GM12878 (cell line): ENCODE measurements around the gene GORASP2. TPM values are rescaled to one million over a fixed set of nuclear protein-coding genes. Genes with fewer than 3 reads are reported as not detected.

Experiments used
- ATAC-seq: fragments of 200-7000 bp; cut with Tn5 transposase; 3 replicates; pipeline ENCODE4 v1.9.1; 2020; ENCODE audit warnings: mild to moderate bottlenecking, moderate library complexity
- BruUV-seq: library from RNA; stranded (reverse); fragments of 400-500 nt; replicated peaks from 2 replicates; lab custom pipeline; 2021; lab: Mats Ljungman, UMichigan
- CTCF ChIA-PET: fragments of 300-600 bp; sonication (Branson Sonifier 250); formaldehyde crosslinking; extraction: SDS; loops from one replicate; lab custom pipeline; 2021; ENCODE audit warnings: inconsistent platforms; lab: Yijun Ruan, JAX
- POLR2A ChIA-PET: fragments of 350-600 bp; formaldehyde crosslinking; extraction: SDS; loops from one replicate; lab custom pipeline; 2021; ENCODE audit warnings: inconsistent platforms; lab: Charles Lee
- RAD21 ChIA-PET: fragments of 300-600 bp; sonication (Branson Sonifier 250); formaldehyde crosslinking; loops from one replicate; lab custom pipeline; 2023; ENCODE audit warnings: antibody characterized with exemption; ENCODE audit not compliant: unreplicated experiment; lab: Charles Lee
- SMC1A ChIA-PET: fragments of 300-600 bp; sonication (Branson Sonifier 250); formaldehyde crosslinking; loops from one replicate; lab custom pipeline; 2023; ENCODE audit not compliant: unreplicated experiment, uncharacterized antibody; lab: Charles Lee
- DNase-seq: peaks from one replicate; pipeline ENCODE4 v3.0.0-alpha.2; 2011; ENCODE audit warnings: low read depth, low spot score
- FAIRE-seq: peaks from 3 replicates; lab custom pipeline; 2011; peaks lifted over from hg19 to GRCh38; lab: Jason Lieb, UNC
- H2AFZ ChIP-seq: 2 replicates; pipeline ENCODE4 v1.6.0; 2011; ENCODE audit warnings: low read depth, low read length, control low read depth; ENCODE audit not compliant: control insufficient read depth
- H3K27ac ChIP-seq: 2 replicates; pipeline ENCODE4 v1.5.1; 2011; ENCODE audit warnings: control low read depth; ENCODE audit not compliant: control insufficient read depth, insufficient read depth
- H3K27me3 ChIP-seq, 2 experiments: replicated peaks in 1 of 2; 2 replicates each; pipeline versions ENCODE4 v1.6.0 to v1.6.1; 2011; ENCODE audit warnings: low read length in 1 of 2; ENCODE audit not compliant: control insufficient read depth in 2 of 2, insufficient read depth in 2 of 2
- H3K36me3 ChIP-seq, 2 experiments: 2 replicates each; pipeline ENCODE4 v1.5.1; 2011; ENCODE audit warnings: low read length in 1 of 2; ENCODE audit not compliant: control insufficient read depth in 2 of 2, insufficient read depth in 2 of 2
- H3K4me1 ChIP-seq: 2 replicates; pipeline ENCODE4 v1.6.1; 2011; ENCODE audit warnings: mild to moderate bottlenecking, low read length, moderate library complexity, mixed read lengths; ENCODE audit not compliant: control insufficient read depth, insufficient read depth
- H3K4me2 ChIP-seq: 2 replicates; pipeline ENCODE4 v1.6.0; 2011; ENCODE audit warnings: control low read depth; ENCODE audit not compliant: control insufficient read depth, insufficient read depth
- H3K4me3 ChIP-seq: fragments of 200-600 bp; sonication (generic); 2 replicates; pipeline ENCODE4 v1.5.1; 2016
- H3K79me2 ChIP-seq: 2 replicates; pipeline ENCODE4 v1.6.0; 2011; ENCODE audit warnings: low read length; ENCODE audit not compliant: control insufficient read depth, insufficient read depth
- H3K9ac ChIP-seq: 2 replicates; pipeline ENCODE4 v1.8.0; 2011; ENCODE audit warnings: low read length, control low read depth, mixed read lengths; ENCODE audit not compliant: control insufficient read depth, insufficient read depth
- H3K9me3 ChIP-seq: replicated peaks from 3 replicates; pipeline ENCODE4 v1.5.1; 2011; ENCODE audit warnings: mild to moderate bottlenecking, low read length; ENCODE audit not compliant: control insufficient read depth, insufficient read depth
- H4K20me1 ChIP-seq: 2 replicates; pipeline ENCODE4 v1.6.0; 2011; ENCODE audit not compliant: control insufficient read depth, insufficient read depth
- CBX5 ChIP-seq: sonication (generic); IDR thresholded peaks from 2 replicates; pipeline ENCODE4 v1.6.1; 2016; ENCODE audit warnings: low read depth, moderate library complexity, mild to moderate bottlenecking, inconsistent platforms
- CEBPZ ChIP-seq: fragments of 150-350 bp; IDR thresholded peaks from 2 replicates; pipeline ENCODE4 v1.6.1; 2016; ENCODE audit warnings: low read depth, low read length
- CHD1 ChIP-seq: IDR thresholded peaks from 2 replicates; pipeline ENCODE4 v1.6.1; 2012; ENCODE audit warnings: low read depth, low read length, improper control_type of control experiment
- E2F8 ChIP-seq: fragments of 450-650 bp; IDR thresholded peaks from 2 replicates; pipeline ENCODE4 v1.6.1; 2018; ENCODE audit warnings: mild to moderate bottlenecking, low read depth, moderate library complexity; ENCODE audit not compliant: partially characterized antibody
- POLR2A ChIP-seq: IDR thresholded peaks from 2 replicates; pipeline ENCODE4 v1.6.1; 2011; ENCODE audit warnings: low read depth, mild to moderate bottlenecking, low read length
- POLR2AphosphoS2 ChIP-seq: IDR thresholded peaks from 2 replicates; pipeline ENCODE4 v1.6.1; 2011; ENCODE audit warnings: low read depth, mild to moderate bottlenecking, low read length, improper control_type of control experiment, moderate library complexity
- SREBF2 ChIP-seq: IDR thresholded peaks from 2 replicates; pipeline ENCODE4 v1.6.1; 2012; ENCODE audit warnings: mild to moderate bottlenecking, low read length
- ZNF384 ChIP-seq: IDR thresholded peaks from 2 replicates; pipeline ENCODE4 v1.6.1; 2012; ENCODE audit warnings: low read depth, mild to moderate bottlenecking, low read length, improper control_type of control experiment, borderline replicate concordance
- WGBS: methylation state at CpG from one replicate; pipeline ENCODE4 v1.1.6; 2016; ENCODE audit warnings: low lambda C conversion rate; ENCODE audit not compliant: insufficient replicate concordance, insufficient coverage; ENCODE audit errors: missing lambda C conversion rate; 5-methylcytosine and 5-hydroxymethylcytosine counted together
- in situ Hi-C: fragments of 300-500 bp; cut with MboI; formaldehyde crosslinking; loops from 9 replicates; pipeline ENCODE4 v1.14.3; 2018; ENCODE audit warnings: mixed read lengths
- intact Hi-C: fragments of 100-400 bp; cut with micrococcal nuclease; formaldehyde crosslinking; loops from one replicate; pipeline ENCODE4 v1.14.2; 2022; ENCODE audit not compliant: unreplicated experiment
- polyA plus RNA-seq, 11 experiments: library from polyadenylated mRNA; depleted of rRNA in 4 of 11; unstranded in 6 of 11; stranded (reverse) in 5 of 11; fragments of >200 nt; fragmentation: Nextera tagmentation in 4 of 11; fragmentation: Illumina TruSeq in 1 of 11; extraction: Ambion mirVana in 4 of 11; extraction: Trizol in 1 of 11; gene quantifications; 1 replicate in 1 of 11; 2 replicates in 10 of 11; pipeline versions ENCODE4 v1.2.1 to v1.2.3, GENCODE V29; 2011 to 2016; ENCODE audit warnings: inconsistent platforms in 2 of 11, missing spikeins in 2 of 11, low read depth in 1 of 11
- total RNA-seq, 4 experiments: library from RNA; depleted of rRNA in 3 of 4; stranded (reverse); fragments of >200 nt in 3 of 4; fragmentation: Illumina TruSeq in 1 of 4; extraction: Trizol in 1 of 4; gene quantifications; 2 replicates each; pipeline versions ENCODE4 v1.2.1 to v1.2.3, GENCODE V29; 2013 to 2021

The GORASP2 gene
- total and polyA plus RNA-seq, 10 of the 15 experiments (the other 5 are each of a cell fraction or from before 2014, with no cell fraction given): 26.3 to 169 (median 103) TPM

GRCh38 chr2:170984079-170984478, 55.0 kb downstream of the GORASP2 start:
- ATAC-seq: peak; percentile 47
- 94% methylated on average over 1 of the region's 1 CpG for WGBS
- ChIA-PET POLR2A (interaction anchor here (0.7 kb wide), 1 partner anchor 99 kb away, joined by 3 read pairs; no protein-coding TSS in a partner anchor), RAD21 (interaction anchor here (1.5 kb wide), 1 partner anchor 433 kb away, joined by 3 read pairs; no protein-coding TSS in a partner anchor), CTCF (interaction anchor here (0.8 to 1.5 kb wide), 3 partner anchors 10 to 364 kb away, joined by 3 to 8 read pairs (median 4); no protein-coding TSS in a partner anchor), SMC1A (interaction anchor here (0.8 to 1.5 kb wide), 4 partner anchors 10 to 550 kb away, joined by 3 to 5 read pairs (median 4); no protein-coding TSS in a partner anchor)
- no TSS peak for BruUV-seq
- Histone ChIP-seq H3K4me3 (no peak overlapping the region), H3K4me2 (no peak overlapping the region), H3K79me2 (no peaks in the 10 kb centered on the region), H3K27me3 (no peaks in the 10 kb centered on the region), H3K9me3 (no peaks in the 10 kb centered on the region), H3K36me3 (peaks cover 0 to 6% of the 10 kb centered on the region in 2 experiments; a peak in 1 of 4 replicates), H2AFZ (no peak overlapping the region), H3K4me1 (no peaks in the 10 kb centered on the region), H3K27ac (no peak overlapping the region), H3K9ac (no peak overlapping the region), H4K20me1 (no peaks in the 10 kb centered on the region)
- in situ Hi-C loops (no loop called here), intact Hi-C loops (no loop called here)
- DNase-seq: no peak
- no peak for FAIRE-seq
- TF ChIP-seq ZNF384: no peak
- TF ChIP-seq POLR2A: peak; percentile 36; the same call in 1 of the 2 replicates
- 0 out of 2 replicates have a peak, but pooled peaks have one; percentile 26 for TF ChIP-seq POLR2AphosphoS2
- no peak for TF ChIP-seq E2F8
- TF ChIP-seq CEBPZ: no peak
- no peak for TF ChIP-seq SREBF2
- no peak for TF ChIP-seq CBX5
- TF ChIP-seq CHD1: no peak
